Adrenal gland (tissue), 5 donors: ENCODE data around the gene FIS1.

Experiments
- CTCF ChIP-seq, 6 experiments: fragments of 450-650 bp in 4 of 6; fragments of 200-600 bp in 2 of 6; sonication (generic) in 1 of 6; IDR thresholded peaks; 1 replicate in 5 of 6; 2 replicates in 1 of 6; pipeline versions ENCODE4 v1.5.1 to v1.8.0; 2016 to 2021; ENCODE audit warnings: antibody characterized with exemption in 6 of 6, mild to moderate bottlenecking in 2 of 6, moderate library complexity in 1 of 6
- POLR2A ChIP-seq, 2 donors: fragments of 450-650 bp; IDR thresholded peaks; one replicate each; pipeline ENCODE4 v1.6.1; 2017; ENCODE audit warnings: antibody characterized with exemption in 2 of 2, mild to moderate bottlenecking in 2 of 2, moderate library complexity in 1 of 2
- donor health status: DM: no; HTN: no; CAD: no.

GRCh38 chr7:101220295-101220694 lies 24.6 kb downstream of the FIS1 start:
- TF ChIP-seq CTCF (IDR thresholded peaks at IDR 0.05): no peak
- no peak for TF ChIP-seq POLR2A (IDR thresholded peaks at IDR 0.05)
